Hematopoietic multipotent progenitor cell treated with erythropoietin and hydrocortisone succinate and interleukin-3 and kit ligand, for 6 days (in vitro differentiated cells): ENCODE results near the gene FRG1.
A peak's percentile ranks its signal among the peaks of the same experiment; 100 is the strongest.
"Not testable (repeated sequence)": the region's sequence is repeated elsewhere in the genome, so short reads cannot be mapped to it uniquely, and the experiment has no call there.

Experiments used
- DNase-seq: peaks from one replicate; pipeline ENCODE4 v3.0.0-alpha.2; 2015

The FRG1 gene

GRCh38 chr4:189940178-189941004 is at the start of gene FRG1:
FRG1 (plus strand) TSS chr4:189940872; CDS start chr4:189941010, 138 bp downstream.
- DNase-seq = peak; percentile 96

DNA sequence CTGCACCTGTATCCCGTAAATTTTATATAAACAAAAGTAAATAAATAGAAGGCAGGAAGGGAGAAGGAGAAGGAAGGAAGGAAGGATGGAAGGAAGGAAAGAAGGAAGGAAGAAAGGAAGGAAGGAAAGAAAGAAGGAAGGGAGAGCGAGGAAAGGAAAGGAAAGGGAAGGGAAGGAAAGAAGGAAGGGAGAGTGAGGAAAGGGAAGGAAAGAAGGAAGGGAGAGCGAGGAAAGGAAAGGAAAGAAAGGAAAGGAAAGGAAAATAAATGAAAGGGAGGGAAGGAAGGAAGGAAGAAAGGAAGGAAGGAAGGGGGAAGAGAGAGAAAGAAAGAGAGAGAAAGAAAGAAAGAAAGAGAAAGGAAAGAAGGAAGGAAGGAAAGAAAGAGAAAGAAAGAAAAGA is 43.0 kb upstream of the FRG1 start:
- no peak for DNase-seq

GRCh38 chr4:189899481-189900015 is 41.1 kb upstream of the FRG1 start:
- not testable (repeated sequence) for DNase-seq

DNA sequence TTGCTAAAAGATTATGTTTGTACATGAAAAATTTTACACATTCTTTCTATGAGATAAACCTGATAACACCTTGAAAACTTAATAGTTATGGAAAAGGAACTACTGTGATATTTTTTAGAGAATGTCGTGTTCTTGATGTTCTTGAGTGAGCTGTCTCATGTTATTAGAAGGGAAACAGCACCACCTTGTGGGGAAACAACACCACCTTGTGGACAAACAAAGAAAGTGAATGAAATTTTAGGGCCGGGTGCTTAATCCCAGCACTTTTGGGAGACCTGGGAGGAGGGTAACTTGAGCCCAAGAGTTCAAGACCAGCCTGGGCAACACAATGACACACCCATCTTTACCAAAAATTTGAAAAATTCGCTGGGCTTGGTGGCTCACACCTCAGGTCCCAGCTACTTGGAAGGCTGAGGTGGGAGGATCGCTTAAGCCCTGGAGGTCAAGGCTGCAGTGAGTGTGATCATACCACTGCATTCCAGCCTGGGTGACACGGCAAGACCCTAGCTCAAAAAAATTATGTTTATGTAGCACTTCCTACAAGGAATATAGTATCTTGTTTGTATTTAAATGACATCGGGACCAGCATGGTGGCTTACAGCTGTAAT is 36.1 kb upstream of the FRG1 start:
- peak; percentile 89 for DNase-seq

DNA sequence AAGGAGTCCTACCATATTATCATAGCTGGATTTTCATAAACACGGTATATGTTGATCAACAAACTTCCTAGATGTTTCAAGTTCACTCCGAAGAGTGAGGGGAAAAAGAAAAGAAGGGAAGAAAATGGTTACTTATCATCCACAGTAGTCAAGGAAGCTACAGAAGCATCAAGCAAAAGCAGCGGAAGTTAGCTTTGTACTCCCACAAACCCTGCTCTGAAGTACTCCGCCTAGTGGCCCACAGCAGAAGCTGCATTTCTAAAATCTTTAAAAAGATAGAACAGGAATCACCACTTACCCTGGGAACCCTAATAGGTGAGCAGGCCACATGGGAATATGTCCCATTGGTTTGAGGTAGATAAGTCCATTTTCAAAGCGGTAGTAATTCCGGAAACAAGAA is 28.5 kb upstream of the FRG1 start:
- DNase-seq = peak; percentile 16

- DNase-seq = no peak
Measured at GRCh38 chr4:189917161-189917891, 23.3 kb upstream of the FRG1 start.

DNA sequence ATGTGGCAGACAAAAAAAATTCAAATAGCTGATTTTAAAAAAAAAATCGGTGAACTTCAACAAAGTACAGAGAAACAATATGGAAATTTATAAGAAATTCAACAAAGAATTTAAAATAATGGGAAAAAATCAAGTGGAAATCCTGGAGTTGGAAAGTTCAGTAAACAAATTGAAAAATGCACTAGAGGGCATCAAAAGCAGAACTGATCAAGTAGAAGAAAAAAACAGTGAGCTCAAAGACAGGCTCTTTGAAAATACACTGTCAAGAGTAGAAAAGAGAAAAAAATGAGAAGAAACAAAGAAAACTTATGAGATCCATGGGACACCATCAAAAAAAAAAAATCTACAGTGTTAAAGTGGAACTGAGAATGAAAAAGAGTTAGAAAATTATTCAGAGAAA is 19.6 kb upstream of the FRG1 start:
- DNase-seq = no peak

DNA sequence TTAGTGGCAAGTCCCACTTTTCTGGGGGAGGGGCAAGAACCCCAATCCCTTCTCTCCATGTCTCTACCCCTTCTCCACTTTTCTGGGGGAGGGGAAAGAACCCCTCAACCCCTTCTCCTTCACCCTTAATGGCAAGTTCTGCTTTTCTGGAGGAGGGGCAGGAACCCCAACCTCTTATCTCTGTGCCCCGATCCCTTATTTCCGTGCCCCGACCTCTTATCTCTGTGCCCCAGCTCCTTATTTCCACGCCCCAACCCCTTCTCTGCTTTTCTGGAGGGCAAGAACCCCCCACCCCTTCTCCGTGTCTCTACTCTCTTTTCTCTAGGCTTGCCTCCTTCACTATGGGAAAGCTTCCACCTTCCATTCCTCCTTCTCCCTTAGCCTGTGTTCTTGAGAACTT is 13.9 kb upstream of the FRG1 start:
- DNase-seq = peak; percentile 27

- DNase-seq = no peak
Measured at GRCh38 chr4:189941005-189941450, 356 bp downstream of the FRG1 start.

DNA sequence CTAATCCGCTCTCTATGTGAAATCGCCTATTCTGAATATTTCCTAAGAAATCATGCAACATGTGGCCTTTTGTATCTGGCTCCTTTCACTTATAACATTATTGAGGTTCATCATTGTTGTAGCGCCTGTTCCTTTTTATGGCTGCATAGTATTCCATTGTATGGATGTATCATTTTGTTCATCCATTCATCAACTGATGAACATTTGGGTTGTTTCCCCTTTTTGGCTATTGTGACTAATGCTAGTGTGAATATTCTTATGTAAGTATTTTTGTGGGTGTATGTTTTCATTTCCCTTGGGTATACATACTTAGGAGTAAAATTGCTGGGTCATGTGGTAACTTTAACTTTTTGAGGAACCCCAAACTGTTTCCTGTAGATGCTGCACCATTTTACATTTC is 1.7 kb downstream of the FRG1 start:
- DNase-seq = not testable (repeated sequence)

- not testable (repeated sequence) for DNase-seq
Measured at GRCh38 chr4:189944077-189944476, 3.4 kb downstream of the FRG1 start.

GRCh38 chr4:189946906-189947305 is 6.2 kb downstream of the FRG1 start:
- DNase-seq = not testable (repeated sequence)

GRCh38 chr4:189948486-189948885 is 7.8 kb downstream of the FRG1 start:
- not testable (repeated sequence) for DNase-seq

GRCh38 chr4:189969291-189969690 is 28.6 kb downstream of the FRG1 start:
- DNase-seq = not testable (repeated sequence)

DNA sequence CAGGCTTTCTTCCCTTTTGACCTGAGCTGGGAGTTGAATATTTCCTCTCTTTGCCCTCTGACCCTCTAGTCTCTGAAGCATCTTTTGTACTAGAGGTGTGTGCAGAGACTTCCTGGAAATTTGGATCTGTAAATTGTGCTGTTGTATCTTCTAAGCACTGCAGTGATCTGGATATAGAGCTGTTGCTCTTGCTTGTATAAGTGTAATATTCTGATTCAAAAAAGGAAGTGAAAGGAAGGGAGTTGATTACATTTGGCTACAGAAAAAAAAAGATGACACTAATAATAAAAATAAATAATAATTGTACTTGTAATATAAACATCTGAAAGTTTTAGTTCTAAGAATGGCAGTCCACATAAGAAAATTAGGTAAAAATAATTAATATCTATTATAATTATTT is 33.0 kb downstream of the FRG1 start:
- no peak for DNase-seq

DNA sequence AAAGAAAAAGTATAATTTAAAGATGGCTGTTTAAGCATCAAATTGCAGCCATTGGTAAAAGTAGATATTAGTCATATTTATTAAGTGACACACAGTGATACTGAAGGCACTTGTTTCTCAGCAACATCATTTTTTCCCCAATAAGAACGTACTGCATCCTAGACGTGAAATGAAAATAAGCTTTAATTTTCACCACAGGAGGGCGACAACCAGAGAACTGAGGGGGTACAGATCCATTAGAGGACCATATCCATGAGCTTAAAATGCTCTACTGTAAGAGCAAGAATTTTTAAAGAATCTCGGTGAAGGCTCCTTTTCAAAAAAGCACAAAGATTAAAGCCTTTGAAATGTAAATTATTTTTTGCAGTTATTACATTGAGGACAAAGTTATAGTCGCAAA is 33.4 kb downstream of the FRG1 start:
- DNase-seq = peak; percentile 39

- DNase-seq = no peak
Measured at GRCh38 chr4:189979196-189980047, 38.8 kb downstream of the FRG1 start.

DNA sequence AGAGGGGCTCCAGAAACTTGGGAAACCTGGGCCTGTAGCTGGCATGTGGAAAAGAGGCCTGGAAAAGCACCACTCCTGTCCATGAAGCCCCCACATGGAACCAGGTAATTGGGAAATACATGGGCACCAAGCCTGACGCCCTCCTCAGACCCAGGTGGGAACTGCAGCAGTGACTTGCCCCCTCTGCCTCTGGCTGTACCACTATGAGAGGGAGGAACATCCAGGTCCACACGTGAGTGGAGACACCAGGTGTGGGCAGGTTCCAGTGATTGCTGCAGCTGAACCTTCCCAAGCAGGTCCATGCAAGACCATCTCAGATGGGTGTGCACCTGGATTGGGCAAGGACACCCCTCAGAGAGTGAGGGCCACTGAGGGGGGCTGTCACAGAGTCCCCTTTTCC is 39.6 kb downstream of the FRG1 start:
- not testable (repeated sequence) for DNase-seq

DNA sequence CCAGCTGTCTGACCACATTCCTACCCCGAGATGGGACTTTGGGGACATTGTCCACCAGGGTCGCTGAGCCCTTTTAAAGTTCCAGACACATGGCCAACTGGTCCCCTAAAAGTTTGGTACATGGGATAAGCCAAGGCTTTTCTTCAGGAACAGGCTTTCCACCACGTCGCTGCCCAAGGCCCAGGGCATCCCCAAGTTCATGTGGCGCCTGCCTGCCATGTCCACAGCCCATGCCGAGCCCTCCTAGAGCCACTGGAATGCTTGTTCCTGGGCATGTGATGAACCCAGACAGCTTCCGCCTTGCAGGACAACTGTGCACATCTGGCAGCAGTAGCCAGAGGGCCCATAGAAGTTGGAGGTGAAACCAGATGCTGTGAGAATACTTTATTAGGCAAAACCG is 41.3 kb downstream of the FRG1 start:
- no peak for DNase-seq

DNA sequence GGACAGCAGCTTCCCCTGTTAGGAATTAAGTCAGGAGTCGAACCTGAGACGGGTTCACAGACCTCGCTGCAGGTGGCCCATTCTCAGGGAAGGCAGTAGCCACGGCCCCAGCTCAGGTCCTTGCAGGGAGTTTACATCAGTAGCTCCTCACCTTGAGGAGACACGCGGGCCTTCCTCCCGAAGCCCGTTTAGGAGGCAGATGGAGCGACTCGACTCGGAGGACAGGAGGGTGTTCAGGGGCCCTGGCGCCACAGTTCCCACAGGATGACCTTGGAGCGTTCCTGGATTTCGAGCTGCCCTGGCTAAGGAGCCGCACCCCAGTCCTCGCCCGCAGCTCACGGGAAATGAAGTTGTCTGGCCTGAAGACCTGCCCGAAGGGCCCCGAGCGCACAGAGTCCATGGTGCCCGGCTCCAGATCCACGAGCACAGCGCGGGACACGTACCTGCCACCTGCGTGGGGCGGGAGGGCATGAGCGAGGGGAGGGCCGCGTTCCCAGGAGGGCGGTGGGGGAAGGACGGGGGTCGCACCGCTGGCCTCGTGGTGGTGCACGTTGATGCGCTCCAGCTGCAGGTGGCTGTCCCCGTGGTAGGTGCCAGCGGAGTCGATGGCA is 43.3 kb downstream of the FRG1 start:
- DNase-seq = not testable (repeated sequence)

DNA sequence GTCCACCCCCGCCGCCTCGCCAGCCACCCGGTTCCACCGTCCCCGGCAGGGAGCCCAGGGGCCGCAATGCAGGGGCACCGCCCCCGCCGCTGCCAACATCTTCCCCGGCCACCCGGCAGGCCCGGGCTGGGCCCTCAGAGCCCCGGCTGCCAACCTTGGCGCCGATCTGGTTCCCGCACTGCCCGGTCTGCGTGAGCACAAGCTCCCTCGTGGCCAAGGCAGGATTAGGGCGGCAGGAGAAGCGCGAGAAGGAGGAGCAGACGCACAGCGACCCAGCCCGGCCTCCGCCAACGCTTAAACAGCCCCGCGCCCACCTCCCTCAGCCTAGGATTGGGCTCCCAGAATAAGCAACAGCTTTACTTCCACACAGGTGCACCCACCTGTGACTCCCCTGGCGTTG is 44.0 kb downstream of the FRG1 start:
- DNase-seq = not testable (repeated sequence)
